ENCODE data around the gene ROBO1. TPM values are rescaled to one million over a fixed set of nuclear protein-coding genes. Genes with fewer than 3 reads are reported as not detected.
A peak's percentile ranks its signal among the peaks of the same experiment; 100 is the strongest.

ROBO1 gene
- total and polyA plus RNA-seq, 2 of the 13 experiments (the other 11 are each of a cell fraction or from before 2014, with no cell fraction given): 52.2 to 71.0 TPM

DNA sequence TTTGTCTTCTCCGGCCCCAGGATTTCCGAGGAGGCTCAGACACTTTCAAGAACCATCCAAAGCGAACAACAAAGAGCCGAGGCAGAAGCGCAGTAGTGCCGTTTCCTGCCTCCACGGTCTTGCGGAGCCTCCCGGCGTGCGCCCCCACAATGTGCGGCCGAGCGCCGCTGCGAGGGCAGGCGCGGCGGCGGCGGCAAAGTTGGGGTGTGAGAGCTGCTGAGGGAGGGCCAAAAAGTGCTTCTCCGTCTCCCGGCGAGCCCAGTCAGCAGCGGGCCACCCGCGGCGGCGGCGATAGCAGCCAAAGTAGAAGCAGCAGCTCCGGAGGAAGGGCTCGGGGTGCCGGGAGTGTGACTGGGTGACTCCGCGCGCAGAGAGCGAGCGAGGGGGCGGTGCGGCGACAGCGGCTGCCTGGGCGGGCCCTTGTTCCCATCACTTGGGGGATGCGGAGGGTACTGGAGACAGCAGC is 749.1 kb downstream of the ROBO1 start (continued):
- TF ChIP-seq ZNF839 (CRISPR knock-in tag; IDR thresholded peaks at IDR 0.05; ENCODE audit: borderline replicate concordance) (no peak), ZNF775 (CRISPR knock-in tag; IDR thresholded peaks at IDR 0.05; ENCODE audit: borderline replicate concordance) (no peak), ZNF446 (CRISPR knock-in tag; IDR thresholded peaks at IDR 0.05) (no peak), ZNF761 (CRISPR knock-in tag; conservative IDR thresholded peaks at IDR 0.05) (no peak), ZNF770 (CRISPR knock-in tag; IDR thresholded peaks at IDR 0.05) (no peak; the same call in 1 of the 2 replicates), ZNF749 (CRISPR knock-in tag; IDR thresholded peaks at IDR 0.05; ENCODE audit: borderline replicate concordance) (no peak), RAD21 (CRISPR knock-in tag; IDR thresholded peaks at IDR 0.05) (no peak), AHR (CRISPR knock-in tag; IDR thresholded peaks at IDR 0.05) (no peak), FLYWCH1 (CRISPR knock-in tag; IDR thresholded peaks at IDR 0.05) (no peak), HNRNPK (IDR thresholded peaks at IDR 0.05; ENCODE audit: low read depth, low read length, poor library complexity, severe bottlenecking) (peak; percentile 30), NFATC3 (CRISPR knock-in tag; IDR thresholded peaks at IDR 0.05) (no peak), ZNF567 (CRISPR knock-in tag; IDR thresholded peaks at IDR 0.05; ENCODE audit: borderline replicate concordance) (no peak), ZKSCAN5 (CRISPR knock-in tag; IDR thresholded peaks at IDR 0.05) (no peak), RNF2 (conservative IDR thresholded peaks at IDR 0.05; ENCODE audit: low read depth) (no peak), REST (IDR thresholded peaks at IDR 0.05; ENCODE audit: borderline replicate concordance in 1 of 2, low read depth in 1 of 2, low read length in 2 of 2) (no peak; a peak in 1 of 4 replicates), MED1 (CRISPR knock-in tag; IDR thresholded peaks at IDR 0.05) (no peak; the same call in 1 of the 2 replicates), ZNF276 (CRISPR knock-in tag; IDR thresholded peaks at IDR 0.05; ENCODE audit: low read depth) (0 out of 2 replicates have a peak, but pooled peaks have one; percentile 48), SIX4 (CRISPR knock-in tag; IDR thresholded peaks at IDR 0.05) (no peak), ZNF652 (CRISPR knock-in tag; IDR thresholded peaks at IDR 0.05; ENCODE audit: borderline replicate concordance, low read depth) (no peak)
- TF ChIP-seq, protein P1, sequence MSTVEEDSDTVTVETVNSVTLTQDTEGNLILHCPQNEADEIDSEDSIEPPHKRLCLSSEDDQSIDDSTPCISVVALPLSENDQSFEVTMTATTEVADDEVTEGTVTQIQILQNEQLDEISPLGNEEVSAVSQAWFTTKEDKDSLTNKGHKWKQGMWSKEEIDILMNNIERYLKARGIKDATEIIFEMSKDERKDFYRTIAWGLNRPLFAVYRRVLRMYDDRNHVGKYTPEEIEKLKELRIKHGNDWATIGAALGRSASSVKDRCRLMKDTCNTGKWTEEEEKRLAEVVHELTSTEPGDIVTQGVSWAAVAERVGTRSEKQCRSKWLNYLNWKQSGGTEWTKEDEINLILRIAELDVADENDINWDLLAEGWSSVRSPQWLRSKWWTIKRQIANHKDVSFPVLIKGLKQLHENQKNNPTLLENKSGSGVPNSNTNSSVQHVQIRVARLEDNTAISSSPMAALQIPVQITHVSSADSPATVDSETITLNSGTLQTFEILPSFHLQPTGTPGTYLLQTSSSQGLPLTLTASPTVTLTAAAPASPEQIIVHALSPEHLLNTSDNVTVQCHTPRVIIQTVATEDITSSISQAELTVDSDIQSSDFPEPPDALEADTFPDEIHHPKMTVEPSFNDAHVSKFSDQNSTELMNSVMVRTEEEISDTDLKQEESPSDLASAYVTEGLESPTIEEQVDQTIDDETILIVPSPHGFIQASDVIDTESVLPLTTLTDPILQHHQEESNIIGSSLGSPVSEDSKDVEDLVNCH (CRISPR knock-in tag; IDR thresholded peaks at IDR 0.05): no peak; the same call in 1 of the 2 replicates
